GM21723 (cell line): ENCODE data around the gene SPTSSA.

Experiments
- ATAC-seq: cut with Tn5 transposase; IDR thresholded peaks from one replicate; pipeline ENCODE4 v1.9.1; 2021; ENCODE audit warnings: mild to moderate bottlenecking, moderate library complexity; ENCODE audit not compliant: unreplicated experiment

Gene SPTSSA

DNA sequence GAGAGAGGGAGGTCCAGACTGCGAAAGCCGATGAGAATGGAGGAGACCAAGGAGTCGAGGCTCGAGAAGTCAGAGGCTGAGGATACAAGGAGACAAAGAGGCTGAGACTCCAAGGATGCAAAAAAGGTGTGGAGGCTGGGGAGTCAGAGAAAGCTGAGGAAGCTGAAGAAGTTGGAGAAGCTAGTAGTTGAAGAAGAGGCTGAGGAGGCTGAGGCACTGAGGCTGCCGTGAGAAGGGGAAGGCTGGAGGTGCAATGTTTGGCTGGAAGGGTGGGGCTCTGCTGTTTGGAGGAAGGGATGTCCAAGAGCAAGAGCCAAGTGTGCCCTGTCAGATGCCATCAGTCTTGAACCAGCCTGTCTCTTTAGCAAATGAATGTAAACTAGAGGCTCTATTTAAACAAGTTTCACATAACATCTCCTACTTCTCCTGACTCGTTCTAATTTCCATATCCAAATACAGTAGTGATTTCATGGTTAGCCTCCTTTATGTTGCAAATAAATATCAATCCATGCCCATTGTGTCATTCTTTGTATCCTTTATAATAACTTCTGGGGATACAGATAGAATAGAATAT lies 10.8 kb upstream of the SPTSSA start:
- ATAC-seq: no peak

GRCh38 chr14:34470319-34470718 lies 8.3 kb upstream of the SPTSSA start:
- ATAC-seq: peak; percentile 63

GRCh38 chr14:34466691-34467090 lies 4.7 kb upstream of the SPTSSA start:
- no peak for ATAC-seq

GRCh38 chr14:34465069-34465859 lies 3.2 kb upstream of the SPTSSA start:
- no peak for ATAC-seq

GRCh38 chr14:34463598-34463961 lies 1.5 kb upstream of the SPTSSA start:
- no peak for ATAC-seq

DNA sequence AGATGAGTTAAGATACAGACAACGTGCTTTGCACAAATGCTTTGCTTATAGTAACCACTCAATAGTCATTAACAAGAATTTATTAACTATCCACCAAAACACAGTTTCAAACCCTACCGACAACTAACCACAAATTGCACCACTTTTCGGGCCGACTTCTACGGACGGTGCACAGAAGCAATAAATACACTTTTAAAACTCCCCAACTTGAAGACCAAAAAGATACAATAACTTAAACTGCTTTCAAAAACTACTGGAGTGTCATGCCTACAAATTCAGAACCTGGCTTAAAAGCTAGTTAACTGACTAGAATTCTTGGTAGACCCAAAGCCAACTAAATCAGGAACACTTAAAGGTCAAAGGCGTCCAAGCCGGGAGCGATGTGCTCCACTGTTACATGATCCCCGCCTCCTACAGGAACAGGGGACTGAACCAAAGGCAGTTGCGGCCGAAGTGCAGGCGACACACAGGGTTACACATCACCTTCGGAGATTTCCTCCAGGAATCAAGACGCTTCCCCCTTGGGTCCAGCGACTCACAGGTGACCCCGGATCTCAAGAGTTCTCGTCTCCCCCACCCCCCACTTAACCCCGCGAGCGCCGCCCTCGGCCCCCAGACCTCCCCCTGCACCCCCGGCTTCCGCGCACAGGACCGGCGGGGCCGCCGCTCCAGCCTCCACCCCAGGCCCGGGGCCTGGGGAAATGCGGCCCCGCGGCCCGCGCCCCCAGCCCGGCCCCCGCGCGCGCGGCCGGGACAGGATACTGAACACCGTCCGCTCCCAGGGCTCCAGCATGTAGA lies 507 bp downstream of the SPTSSA start:
- peak; percentile 50 for ATAC-seq

DNA sequence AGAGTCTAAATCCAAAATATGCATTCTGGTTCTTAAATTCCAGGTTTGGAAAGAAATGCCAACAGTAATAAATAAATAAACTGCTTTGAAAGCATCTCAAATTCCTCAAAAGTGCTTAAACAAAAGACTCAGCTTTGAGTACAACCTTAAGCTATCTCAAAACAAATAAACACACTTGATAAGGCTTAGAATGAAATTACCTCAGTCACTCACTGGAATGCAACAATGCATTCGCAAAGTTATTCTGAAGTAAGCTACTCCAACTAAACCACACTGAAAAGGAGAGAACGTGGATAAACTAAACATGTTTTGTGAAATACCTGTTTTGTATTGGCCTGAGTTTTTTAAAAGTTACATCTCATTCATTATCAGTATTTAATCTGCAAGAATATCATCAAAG lies 1.2 kb downstream of the SPTSSA start:
- ATAC-seq: no peak

GRCh38 chr14:34460295-34460694 lies 1.7 kb downstream of the SPTSSA start:
- ATAC-seq: no peak

GRCh38 chr14:34457186-34457585 lies 4.9 kb downstream of the SPTSSA start:
- ATAC-seq: no peak

DNA sequence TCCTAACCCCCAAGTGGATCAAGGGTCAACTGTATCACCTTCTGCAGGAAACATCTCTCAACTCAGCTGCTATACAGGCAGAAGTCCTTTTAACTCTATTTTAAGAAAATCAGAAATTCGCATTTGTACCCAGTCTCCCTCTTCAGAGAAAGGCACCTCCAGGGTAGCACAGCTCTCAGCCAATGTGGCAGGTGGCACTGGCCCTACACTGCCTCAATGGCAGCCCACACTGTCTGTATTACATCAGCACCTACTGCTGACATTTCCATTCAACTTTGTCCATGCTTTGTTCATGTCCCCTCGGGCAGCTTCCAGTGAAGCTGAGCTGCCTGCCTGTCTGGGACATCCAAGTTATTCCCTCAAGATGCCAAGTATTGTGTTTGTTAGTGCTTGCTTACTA lies 8.8 kb downstream of the SPTSSA start:
- no peak for ATAC-seq

DNA sequence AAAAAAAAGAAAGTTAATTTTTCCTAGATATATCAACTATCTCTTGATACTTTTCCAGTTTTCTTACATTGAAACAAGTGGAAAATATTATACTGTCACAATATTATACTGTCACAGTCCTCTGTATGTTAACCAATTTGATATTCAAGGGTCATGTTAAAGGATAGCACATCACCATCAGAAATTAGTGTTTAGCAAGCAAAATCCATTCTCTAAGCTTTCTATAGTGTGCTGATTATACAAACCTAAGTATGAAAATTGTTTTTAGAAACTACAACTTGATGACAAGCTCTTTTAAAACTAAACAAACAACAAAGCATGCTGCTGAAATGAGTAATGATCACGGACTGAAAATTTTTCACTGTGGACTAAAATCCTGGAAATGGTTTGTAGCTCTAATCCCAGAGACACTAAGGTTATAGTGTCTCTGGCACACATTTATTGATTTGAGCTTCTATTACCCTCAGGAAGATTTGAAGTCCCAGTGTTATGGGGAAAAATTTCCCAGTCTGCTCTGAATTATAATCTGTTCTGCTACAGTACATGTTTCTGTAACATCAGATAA lies 9.7 kb downstream of the SPTSSA start:
- ATAC-seq: no peak

GRCh38 chr14:34450958-34451357 lies 11.1 kb downstream of the SPTSSA start:
- ATAC-seq: no peak

GRCh38 chr14:34450542-34450915 lies 11.5 kb downstream of the SPTSSA start:
- ATAC-seq: no peak

DNA sequence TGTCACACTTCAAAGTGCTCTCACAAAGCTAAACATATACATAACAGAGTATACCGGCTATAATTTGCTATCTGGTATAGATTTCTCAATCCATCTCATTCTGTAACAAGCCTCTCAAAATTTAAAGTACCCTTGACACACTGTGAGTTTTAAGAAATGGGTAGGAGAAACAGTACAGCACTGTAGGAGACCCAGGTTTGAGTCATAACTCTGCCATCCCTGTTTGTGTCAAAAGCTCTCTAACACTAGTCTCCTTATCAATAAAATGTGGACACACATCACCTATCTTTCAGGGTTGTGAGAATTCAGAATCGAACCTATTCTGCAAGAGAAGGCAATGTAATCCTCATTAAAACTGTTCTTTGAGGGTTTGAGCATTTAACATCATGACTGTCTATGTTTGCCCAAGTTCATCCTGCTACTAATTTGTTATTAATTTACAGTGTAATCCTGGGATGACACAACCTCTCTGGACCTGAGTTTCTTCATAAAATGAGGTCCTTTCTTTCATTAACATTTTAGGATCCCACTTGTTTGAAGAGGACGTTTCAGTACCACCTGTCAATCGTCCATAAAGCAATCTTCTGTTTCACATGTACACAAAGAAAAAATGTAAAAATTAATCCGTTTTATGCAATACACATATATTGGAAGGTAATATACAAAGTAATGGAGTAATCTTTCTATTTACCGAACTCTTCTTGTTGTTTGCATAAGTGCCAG lies 12.1 kb downstream of the SPTSSA start:
- ATAC-seq: no peak

GRCh38 chr14:34439090-34439489 lies 22.9 kb downstream of the SPTSSA start:
- ATAC-seq: no peak

DNA sequence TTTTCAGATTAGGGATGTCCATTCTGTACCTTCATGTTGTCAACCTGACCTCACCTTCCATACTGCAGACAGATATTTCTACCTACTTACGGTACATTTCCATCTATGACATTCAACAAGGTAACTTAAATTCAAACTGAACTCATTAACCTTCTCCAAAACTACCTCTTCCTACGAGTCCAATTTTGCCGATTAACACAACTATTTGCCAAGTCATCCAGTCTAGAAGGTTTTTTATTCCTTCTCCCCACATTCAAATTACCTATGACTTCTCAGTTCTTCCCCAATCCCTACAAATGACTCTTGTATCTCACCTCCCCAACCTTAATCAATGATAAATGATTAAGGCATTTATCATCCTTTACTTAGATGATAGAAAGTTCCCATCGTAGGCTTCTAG lies 23.6 kb downstream of the SPTSSA start:
- ATAC-seq: no peak

- ATAC-seq: no peak
Measured at GRCh38 chr14:34437729-34438080, 24.3 kb downstream of the SPTSSA start.

DNA sequence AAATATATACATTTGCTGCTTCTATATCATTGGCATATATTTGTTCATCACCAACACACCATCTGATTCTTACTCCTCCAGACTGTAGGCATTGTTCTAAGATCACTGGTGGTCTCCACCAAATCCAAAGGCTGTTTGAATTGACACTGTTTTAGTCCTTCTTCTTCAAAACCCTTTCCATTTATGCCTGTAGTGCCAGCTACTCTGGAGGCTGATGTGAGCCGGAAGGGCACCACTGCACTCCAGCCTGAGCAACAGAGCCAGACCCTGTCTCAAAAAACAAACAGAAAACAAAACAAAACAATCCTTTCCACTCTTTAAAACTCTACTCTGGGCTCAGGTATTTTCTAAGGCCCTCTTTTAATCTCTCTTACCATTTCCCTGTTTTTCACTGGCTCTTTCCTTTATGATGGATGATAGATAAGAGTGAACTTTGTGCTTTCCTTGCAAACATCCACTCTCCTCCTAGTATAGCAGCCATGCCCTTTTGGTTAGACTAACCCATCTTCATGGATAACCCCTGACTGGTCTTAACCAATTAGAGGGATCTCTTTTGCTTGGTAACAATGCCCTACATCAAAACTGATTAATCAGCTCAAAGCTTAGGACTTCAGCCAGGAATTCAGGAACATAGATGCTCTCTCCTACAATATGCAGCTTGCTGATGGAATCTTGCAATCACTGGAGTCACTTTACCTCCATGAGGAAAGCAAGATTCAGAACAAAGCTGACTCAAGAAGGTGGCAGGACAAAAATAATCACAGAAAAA lies 24.9 kb downstream of the SPTSSA start:
- ATAC-seq: no peak

GRCh38 chr14:34436118-34436905 lies 25.7 kb downstream of the SPTSSA start:
- ATAC-seq: no peak

- no peak for ATAC-seq
Measured at GRCh38 chr14:34433957-34434356, 28.1 kb downstream of the SPTSSA start.
